Inferior parietal cortex (tissue), 1 donor: ENCODE measurements around the gene CACNA2D3.
"Not testable (repeated sequence)": the region's sequence is repeated elsewhere in the genome, so short reads cannot be mapped to it uniquely, and the experiment has no call there.

Experiments
- DNase-seq: peaks from one replicate; pipeline ENCODE4 v3.0.0-alpha.2; 2016; ENCODE audit errors: extremely low spot score

Gene CACNA2D3

DNA sequence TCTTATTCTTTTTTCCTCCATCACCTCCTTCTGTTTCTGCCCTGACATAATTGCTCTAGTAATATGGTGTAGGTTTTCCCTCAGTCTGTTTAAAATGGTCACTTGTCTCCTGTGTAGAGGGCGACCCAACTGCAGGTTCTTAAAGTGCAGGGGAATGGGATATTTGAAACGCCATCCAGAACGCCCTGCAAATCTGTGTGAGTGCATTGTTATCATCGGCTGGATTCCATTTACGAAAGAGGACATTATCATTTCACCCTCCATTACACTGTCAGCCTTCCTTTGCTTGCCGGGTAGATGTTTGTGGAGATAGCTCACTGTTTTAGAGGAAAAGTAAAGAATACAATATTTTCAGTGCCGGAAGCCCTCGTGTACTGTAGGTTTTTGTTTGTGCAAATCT, 451.5 kb downstream of the CACNA2D3 start:
- no peak for DNase-seq

DNA sequence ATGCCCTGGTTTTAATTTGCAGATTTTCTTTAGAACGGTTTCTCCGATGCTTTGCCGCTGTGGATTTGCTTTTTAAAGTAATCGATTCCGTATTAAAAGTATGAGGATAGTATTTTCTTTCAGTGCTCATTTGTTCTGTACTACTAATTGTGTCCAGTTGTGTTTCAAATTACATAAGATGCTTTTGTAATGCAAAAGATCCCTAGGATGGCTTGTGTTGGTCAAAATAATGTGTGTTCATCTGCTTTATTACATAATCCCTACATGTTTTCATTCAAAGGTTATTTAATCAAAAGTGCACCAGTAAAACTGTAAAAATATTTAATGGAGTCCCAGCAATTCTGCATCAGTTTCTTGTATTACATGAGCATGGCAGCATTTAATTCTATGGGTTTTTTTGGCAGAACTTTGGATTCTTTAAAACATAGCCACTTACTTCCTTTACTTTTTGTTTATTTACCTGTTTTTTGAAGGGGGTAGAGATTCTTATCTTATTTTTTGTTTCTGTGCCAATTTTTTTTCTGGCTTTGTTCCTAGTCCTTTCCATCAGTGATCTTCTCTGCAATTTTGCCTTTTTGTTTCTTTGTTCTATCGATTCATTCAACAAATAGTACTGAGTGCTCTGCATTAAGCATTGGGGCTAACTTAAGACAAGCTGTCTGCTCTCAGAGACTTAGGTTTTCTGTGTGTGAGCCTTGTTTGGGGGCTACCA, 452.7 kb downstream of the CACNA2D3 start:
- no peak for DNase-seq

DNA sequence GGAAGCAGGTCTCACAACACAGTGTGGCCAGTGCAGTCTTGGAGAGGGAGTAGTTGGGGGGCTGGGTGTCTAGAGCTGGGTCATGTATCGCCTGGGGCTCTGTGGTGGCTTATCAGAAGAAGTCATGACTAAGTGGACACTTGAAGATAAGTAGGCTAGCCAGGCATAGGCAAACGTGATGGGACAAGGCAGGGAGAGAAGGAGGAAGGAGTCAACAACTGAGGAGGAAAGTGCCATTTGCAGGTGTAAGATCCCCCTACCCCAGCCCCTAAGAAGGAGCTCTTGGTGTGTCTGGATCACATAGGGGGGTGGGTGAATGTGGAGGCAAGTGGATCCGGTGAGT, 453.2 kb downstream of the CACNA2D3 start:
- DNase-seq, result no peak

DNA sequence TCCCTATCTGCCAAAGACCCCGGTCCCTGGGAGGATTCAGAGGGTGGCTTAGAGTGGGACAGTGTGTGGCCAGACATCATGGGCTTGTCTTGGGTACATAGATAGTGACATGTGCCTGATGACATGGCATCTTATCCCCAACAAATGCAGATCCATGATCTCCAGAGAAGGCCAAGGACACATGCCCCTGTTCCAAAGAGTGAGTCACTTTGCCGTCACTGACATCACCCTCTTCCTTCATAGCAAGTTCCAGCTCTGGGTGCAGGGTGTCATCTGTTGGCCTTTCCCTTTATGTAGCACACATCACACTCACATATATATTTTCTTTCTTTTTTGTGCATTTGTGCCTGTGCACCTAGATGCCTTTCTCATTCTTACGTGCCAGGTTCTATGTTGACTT, 455.0 kb downstream of the CACNA2D3 start:
- DNase-seq, result no peak

DNA sequence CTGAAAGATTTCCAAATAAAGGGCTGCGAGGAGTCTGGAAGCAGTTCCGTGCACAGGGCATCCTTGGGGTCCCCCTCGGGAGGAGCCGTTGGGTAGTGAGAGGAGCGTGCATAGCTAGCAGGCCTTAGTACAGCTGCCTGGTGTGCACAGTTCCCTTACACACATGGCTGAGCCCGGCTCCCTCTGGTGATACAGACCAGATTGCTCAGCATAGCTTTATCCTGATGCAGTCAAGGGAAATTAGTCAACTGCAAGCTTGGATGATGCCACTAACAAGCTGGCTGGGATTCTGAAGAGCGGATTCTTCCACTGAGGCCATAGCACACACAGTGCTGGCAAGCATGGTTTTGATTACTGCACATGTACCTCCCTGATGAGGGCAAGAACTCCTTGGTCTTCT, 456.1 kb downstream of the CACNA2D3 start:
- no peak for DNase-seq

DNA sequence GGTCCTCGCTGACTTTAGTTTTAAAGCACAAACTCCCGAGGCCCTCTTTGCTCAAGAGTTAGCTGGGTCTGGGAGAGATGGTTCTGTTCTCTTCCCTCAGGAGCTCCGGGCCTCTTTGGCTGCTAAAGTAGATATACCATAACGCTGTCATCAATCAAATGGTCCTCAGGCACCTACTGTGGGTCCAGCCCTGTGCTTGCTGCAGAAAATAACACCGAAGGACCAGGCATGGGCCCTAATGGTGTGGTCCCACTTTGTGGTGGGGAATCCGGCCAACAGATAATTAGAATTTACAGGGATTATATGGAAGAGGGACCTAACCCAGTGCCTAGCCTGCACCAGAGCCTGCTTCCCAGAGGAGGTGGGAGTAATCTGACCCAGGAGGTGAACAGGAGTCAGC, 458.1 kb downstream of the CACNA2D3 start:
- no peak for DNase-seq

DNA sequence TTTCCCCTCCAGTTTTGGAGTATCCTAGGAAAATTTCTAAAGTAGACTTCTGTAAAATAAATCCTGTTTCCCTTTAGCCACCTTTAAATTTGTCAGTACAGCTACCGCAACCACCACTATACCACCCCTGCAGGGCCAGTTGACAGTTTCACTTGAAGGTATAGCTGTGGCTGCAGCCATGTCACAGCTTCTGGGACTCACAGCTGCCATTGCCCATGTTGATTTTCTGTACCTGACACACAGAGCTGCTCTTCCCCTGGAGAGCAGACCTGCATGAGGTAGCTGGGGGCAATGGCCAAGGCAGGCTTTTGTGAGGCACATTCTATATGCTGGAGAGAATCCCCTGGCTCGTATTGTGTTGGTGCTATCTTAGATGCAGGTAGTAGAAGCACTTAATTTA, 460.1 kb downstream of the CACNA2D3 start:
- DNase-seq, result no peak

DNA sequence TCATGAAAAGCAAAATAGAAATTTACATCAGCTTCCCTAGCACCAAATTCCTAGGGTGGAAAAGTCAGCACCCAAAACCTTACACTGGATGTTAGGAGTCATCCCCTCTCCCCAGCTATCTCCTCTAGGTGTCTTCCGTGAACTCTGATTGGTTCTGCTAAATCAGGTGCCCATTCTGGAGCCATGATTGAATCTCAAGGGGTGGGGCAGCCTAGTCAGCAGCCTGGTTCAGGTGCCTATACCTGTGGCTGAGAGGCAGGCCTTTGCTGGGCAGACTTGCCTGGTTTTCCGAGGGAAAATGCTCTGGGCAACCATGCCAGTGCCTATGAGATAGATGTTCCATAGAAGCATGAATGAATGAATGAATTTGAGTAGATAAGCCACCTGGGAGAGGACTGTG, 468.8 kb downstream of the CACNA2D3 start:
- DNase-seq, result no peak

DNA sequence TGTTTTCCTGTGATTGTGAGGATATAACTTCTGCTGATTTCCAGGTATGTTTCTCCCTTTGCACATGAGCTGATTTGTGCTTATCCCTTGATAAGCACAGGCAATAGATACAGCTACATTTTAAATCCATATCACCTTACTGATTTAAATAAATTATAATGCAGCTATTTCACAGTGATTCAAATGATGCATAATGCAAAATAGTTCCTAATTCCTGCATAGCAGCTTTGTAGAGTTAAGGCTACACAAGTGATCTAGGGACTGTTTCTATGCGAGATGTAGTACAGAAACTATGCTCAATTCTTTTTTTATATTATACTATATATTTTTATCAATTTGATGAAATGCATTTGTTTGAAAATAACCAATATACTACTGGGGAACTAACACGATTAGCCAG, 471.3 kb downstream of the CACNA2D3 start:
- no peak for DNase-seq

DNA sequence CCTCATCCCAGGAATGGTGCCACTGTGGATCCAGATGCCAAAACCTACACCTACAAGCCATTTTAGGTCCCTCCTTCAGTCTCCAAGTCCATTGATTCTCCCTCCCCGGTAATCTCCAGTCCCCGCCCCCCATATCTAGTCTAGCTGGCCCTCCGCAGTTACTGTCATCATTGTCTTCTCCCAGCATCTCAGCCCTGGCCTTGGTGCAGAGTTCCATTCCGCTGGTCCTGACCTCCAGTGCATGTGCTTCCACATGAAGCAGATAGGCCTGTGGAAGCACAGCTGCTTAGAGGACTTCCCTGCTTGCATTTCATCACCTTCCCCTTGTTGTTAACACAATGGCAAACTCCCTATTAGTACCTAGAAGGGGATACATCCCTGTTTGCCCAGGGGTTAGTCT, 473.7 kb downstream of the CACNA2D3 start:
- DNase-seq, result no peak

DNA sequence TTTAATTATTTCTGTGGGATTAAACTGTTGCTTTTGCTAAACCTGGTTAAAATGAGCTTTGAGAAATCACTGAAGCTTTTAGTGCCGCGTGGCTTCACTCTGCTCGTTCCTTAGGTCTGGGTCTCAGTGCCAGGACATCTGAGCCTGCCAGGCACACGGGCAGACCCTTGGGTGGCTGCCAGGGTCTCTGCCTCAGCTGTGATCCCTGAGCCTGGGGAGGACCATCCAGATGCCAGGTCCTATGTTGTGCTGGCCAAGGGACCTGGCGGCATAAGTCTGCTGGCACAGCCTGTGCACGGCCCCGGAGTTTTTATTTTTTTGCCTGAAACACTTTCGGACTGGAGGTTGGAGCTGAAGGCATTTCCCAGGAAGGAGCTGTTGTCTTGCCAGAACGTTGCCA, 477.4 kb downstream of the CACNA2D3 start:
- DNase-seq, result no peak

DNA sequence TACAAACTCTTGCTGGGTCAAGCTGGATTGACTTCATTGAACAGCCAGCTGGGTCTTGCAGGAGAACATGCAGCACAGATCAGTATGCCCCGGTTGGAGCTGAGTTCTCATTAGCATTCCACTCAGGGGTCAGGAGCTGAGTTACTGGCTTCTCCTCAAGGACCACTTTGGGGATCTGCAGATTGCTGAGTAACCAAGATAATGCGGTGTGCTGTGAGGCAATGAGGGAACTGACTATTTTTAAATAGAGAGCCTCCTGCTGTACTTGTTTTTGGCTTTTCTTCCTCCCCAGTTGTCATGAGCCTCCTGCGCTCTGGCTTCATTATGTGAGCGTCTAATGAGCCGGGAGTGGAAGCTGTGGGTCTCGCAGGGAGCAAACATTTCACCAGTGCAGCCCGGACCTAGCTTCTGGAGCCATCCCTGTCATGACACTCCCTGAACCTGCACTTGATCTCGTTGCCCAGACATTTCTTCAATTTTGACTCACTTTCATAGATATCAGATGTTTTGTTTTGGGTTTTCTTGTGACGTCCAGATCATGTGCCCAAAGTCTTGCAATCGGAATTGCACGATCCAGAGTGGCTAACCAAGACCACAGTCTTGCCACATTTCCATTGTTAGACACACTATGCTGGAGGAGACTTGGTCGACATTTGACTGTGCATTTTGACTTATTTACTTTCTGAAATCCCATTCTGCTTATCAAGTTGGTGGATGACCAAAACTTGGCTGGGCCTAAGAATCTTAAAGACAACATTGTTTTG, 478.3 kb downstream of the CACNA2D3 start:
- peak; percentile 39 for DNase-seq

DNA sequence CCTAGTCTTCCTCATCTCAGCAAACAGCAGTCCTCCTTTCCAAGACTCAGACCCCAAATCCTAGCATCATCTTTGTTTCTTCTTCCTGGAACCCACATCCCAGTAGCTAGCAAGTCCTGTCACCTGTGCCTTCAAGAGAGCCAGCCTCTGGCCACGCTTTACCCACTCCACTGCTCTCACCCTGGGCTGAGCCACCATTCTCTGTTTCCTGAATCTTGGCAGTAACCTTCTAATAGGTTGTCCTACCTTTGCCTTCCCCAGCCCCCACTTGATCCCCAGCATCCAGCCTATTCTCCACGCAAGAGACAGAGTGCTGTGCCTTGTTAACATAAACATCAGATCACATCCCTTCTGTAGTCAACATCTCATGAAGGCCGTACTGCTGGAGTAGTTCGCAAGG, 482.1 kb downstream of the CACNA2D3 start:
- no peak for DNase-seq

DNA sequence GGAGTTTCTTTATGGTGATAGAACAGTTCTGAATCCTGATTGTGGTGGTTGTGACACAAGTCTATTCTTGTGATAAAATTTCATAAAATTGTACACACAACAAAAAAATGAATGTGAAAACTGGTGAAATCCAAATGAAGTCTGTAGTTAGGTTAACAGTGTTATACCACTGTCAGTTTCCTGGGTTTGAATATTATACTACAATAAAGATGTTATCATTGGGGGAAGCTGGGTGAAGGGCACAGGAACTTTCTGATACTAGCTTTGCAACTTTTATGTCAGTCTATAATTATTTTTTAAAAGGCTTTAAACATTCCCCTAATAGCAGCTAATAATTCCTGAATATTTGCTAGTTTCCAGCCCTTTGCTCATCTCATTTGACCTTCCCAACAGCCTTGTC, 485.7 kb downstream of the CACNA2D3 start:
- DNase-seq, result no peak

DNA sequence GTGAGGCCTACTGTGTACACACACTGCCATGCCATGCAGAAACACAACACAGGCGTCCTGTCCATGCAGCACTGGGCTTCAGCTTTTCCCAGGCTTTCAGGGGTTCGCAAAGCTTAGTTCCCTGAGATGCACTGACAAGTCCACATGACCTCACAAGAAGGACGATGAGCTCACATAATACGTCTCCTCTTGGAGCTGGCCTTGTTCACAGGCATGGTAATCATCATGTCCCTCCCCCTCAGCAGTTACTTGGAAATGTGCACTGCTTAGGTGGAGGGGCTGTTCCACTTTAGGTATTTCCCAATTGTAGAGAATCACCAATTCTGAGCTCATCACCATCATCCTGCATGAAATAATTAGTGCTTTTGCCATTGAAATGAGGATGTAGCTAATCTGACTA, 496.7 kb downstream of the CACNA2D3 start:
- no peak for DNase-seq

DNA sequence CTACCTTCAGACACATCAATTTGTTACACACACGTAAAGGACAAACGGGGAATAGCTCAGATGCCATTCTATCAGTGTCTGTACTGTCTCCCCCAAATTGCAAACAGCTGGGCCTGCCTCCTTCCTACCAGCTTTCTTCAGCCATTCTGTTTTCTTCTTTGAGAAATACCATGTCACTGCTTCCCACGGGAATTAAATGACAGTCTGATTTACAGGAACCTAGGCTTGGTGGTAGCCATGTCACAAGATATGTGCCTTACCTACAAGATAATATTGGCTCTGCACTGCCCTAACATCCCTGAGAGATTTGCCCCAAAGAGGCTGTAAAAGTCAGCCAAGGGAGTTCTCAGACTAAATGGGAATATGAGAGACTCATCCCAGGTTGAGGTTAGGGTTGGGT, 497.2 kb downstream of the CACNA2D3 start:
- DNase-seq, result no peak

DNA sequence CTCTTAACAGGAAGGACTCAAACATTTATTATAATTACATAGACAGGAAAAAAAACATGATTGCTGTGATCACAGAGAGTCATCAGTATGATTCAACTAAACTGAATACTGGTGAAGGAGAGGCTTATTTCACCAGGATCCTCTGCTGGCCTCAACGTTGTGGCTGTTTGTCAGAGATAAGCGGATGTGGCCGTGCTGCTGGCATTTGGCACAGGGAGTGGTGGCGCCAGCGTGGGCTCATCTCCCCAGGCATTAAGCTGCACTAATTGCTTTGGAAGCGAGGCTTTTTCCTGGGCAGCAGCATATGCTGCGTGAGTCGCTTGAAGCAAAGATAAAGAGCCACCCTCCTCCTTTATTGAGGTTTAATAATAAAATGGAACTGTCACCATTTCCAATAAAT, 498.8 kb downstream of the CACNA2D3 start:
- DNase-seq, result no peak

DNA sequence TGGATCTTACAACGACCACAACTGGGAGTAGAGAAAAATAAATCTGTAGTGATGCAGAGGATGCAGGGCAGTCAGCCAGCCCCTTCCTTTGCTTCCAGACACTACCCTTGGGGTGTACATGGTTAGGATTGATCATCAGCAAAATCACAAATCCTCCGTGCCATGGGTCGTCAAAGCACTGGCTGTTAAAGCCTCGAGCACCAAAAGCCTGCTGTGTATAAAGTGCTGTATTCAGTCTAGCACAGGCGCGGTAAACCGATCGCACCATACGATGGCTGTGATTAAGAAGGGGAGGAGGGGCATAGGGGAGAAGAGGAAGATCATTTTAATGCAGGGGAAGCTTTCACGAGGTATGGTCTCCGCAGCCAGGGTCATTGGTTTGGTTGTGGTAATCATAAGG, 500.3 kb downstream of the CACNA2D3 start:
- no peak for DNase-seq

DNA sequence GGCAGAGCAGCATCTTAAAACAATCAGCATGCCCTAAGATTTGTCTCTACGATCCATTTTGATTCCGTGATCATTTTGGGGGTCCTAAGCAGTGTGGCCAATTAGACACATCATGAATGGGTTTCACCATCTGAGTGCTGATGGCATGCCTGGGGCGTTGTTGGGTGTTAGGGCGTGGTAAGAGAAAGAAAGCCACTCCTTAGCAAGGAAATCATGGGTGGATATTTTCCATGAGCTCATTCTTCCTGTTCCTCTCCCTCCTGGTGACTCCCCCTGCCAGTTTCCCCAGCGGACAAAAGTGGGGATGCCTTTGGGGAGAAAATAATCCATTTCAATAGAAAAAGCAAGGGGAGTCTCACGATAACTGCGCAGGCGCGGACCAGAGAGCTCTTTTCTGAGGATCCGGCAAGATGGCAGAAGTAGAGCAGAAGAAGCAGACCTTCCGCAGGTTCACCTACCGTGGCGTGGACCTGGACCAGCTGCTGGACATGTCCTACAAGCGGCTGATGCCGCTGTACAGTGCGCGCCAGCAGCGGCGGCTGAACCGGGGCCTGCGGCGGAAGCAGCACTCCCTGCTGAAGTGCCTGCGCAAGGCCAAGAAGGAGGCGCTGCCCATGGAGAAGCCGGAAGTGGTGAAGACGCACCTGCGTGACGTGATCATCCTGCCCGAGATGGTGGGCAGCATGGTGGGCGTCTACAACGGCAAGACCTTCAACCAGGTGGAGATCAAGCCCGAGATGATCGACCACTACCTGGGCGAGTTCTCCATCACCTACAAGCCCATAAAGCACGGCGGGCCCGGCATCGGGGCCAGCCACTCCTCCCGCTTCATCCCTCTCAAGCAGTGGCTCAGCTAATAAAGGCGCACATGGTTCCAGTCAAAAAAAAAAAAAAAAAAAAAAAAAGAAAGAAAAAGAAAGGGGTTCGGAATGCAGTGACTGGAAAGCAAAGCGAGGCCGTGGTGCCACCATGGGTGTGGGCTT, 503.7 kb downstream of the CACNA2D3 start:
- no peak for DNase-seq

DNA sequence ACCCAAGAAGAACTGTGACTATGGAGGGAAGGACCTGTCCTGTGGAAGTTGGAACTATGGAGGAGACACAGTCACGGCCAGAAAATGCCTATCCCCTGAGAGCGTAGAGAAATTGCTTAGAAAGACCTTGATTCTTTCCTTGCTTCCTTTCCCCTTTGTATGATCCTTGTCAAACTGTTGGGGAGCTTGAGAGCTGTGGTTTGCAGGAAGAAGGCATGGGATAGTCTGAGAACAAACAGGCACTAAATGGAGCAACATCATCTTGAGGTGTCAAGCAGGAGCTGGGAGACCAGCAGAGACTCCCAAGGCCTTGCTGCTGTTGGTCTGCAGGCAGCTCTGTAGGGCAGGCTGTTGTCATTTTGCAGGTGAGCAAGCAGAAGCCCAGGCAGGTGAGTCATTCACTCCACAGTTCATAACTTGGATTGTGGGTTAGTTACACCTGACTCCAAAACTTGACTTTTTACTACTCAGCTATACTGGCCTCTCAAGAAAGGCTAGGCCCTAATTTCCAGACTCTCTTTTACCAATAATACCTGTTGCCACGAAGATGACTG, 506.6 kb downstream of the CACNA2D3 start:
- no peak for DNase-seq

DNA sequence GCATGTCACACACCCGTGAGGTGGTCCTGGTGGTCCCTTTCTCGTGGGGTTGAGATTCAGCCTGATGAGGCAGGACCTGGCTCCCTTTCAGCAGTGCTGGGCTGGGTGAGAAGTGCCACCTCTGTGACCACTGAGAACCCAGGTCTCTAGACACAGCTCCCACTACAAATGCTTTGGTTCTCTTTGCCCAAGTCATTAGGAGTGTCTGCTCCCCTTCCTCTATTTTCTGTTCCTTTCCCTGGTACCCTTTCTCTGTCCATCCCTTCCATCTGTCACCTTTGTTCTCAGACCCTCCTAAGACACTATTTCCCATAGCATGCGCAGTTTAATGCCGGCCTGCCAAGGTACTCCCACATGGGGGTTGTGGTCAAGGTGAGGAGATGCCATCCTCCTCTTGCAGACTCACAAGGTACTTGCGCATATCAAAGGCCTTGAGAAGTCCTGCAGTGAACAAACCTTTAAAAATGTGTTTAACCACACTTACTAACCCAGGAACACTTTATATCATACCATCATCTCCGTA, 507.8 kb downstream of the CACNA2D3 start:
- DNase-seq, result no peak

DNA sequence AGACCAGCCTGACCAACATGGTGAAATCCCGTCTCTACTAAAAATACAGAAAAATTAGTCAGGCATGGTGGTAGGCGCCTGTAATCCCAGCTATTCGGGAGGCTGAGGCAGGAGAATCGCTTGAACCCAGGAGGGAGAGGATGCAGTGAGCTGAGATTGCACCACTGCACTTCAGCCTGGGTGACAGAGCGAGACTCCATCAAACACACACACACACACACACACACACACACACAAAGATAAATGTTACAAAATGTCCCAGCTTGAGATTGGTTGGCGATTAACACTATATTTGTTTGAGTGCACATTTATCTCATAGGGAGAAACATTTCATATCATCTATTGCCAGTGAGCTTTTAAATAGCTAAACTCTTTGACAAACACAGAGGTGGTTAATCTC, 508.6 kb downstream of the CACNA2D3 start:
- not testable (repeated sequence) for DNase-seq
